Tongue (tissue), 2 donors: Measurements from ENCODE around the gene HS6ST3. TPM values are rescaled to one million over a fixed set of nuclear protein-coding genes. Genes with fewer than 3 reads are reported as not detected.

Experiments
- DNase-seq: peaks from one replicate; pipeline ENCODE4 v3.0.0-alpha.2; 2015
- total RNA-seq: library from RNA; depleted of rRNA; stranded (reverse); fragments of >200 nt; gene quantifications from one replicate; pipeline ENCODE4 v1.2.3, GENCODE V29; 2014

The HS6ST3 gene
- total RNA-seq, 1 donor from 2014 or later: 1.8 TPM

DNA sequence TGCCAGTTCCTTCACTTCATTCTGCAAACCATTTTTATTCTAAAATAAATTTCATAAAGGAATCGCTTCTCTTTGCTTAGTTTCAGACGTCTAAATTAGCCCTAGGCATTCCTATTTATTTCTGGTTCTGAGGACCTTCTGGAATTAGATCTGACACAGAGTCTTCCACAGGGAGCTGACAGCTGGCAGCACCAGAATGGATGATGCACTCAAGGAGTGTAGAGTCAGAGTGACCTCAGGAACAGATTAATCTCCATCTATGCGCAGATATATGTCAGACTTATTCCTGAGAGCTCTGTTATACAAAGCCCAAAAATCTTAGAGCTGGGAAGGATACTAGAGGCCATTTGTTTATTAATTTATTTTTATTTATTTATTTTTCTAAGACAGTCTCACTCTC is 450.8 kb downstream of the HS6ST3 start:
- peak; percentile 51 for DNase-seq

DNA sequence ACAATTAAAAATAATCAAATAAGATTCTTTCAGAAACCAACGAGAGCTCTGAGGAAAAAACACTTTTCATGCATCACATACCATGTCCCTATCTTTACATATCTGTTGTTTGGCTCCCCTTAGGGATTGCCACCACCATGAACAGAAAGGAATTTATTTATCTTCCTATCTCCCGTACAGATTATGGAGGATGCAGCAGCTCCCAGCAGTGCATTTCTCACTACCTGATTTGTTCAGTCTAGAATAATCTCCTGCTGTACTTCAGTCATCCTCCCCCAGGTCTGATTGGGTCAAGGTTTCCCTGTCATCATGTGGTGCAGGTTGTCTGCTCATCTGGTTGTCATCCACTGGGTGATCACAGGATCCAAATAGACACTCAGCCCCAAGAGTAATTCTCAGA is 453.1 kb downstream of the HS6ST3 start:
- no peak for DNase-seq

DNA sequence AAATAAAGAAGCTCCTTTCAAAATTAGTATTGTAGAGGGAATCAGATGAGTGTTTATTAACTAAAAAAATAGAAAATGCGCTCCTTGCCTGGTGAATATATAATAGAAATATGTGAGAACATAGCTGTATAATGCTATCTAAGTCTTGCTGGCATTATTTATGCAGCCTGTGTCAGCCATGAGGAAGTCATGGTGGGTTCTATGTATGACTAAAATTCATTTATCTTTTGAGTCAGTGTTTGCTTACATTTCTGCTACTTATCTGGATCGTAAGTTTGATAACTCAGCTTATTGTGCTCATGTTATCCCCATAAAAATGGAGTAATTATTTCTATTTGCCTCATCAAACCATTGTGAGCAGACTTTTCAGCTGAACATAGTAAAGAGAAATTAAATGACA is 455.1 kb downstream of the HS6ST3 start:
- no peak for DNase-seq

DNA sequence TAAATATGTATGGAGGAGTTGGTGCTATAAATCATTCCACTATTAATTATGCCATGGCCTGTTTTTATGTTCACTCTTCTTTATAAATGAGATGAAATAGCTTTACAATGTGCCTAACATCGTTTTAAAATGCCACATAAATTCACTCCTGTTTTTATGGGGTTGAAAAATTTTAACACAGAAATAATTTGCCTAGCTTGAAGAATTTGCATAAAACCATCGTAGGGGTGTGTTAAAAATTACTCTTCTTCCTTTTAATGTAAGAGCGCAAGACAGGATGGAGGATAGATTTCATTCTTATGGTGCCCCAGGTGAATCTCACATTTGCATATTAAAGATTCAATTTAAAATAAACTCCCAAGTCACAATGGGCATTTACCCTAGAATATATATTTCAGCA is 456.6 kb downstream of the HS6ST3 start:
- no peak for DNase-seq

DNA sequence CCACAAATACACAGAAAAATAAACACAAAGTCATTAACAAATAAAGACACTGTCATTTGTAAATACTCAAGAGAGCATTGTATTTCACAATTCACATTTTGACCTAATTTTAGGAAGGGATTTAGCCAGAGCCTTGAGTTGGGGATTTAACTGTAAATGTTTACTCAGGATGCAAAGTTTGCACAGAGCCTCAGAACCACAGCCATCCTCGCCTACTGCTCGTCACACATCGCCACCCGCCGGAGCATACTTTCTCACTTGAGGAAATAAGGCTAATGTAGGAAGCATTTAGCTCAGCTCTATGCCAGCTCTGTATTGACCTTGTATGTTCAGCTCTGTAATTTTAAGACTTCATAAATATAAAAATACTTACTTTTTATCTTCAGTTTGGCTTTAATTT is 461.6 kb downstream of the HS6ST3 start:
- DNase-seq: peak; percentile 19

DNA sequence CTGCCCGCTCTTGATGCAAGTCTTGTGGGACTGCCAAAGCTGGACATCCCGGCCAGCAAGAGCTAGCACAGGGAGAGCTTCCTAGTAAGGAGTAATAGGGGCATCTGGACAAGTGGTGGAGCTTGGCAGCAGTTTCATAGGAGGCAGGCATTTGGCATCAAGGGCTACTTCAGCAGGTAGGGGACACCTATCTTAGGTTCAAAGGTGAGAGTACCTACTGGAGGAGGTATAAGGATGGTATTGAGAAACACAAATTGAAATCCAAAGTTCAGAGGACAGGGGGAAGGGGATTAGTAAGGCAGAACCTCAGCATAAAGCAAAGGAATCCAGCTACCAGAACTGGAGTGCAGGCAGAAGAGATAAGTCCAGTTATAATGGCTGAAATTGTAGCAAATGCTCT is 462.7 kb downstream of the HS6ST3 start:
- no peak for DNase-seq

DNA sequence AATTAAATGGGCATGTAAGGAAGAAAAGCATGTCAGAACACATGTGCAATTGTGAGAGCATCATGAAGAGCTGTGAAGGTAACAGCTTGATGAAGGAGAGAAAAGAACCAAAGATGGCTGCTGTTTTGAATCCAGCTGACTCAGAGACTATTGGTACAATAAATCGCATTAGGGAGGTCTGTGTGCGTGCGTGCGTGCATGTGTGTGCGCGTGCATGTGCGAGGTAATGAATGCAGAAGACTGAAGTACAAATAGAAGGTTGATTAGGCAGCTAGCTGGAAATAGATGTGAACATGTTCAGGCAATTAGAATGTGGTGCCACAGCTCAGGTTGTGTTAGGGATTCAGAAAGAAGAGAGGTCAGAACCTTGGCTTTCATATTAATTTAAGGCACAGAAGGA is 463.9 kb downstream of the HS6ST3 start:
- no peak for DNase-seq

DNA sequence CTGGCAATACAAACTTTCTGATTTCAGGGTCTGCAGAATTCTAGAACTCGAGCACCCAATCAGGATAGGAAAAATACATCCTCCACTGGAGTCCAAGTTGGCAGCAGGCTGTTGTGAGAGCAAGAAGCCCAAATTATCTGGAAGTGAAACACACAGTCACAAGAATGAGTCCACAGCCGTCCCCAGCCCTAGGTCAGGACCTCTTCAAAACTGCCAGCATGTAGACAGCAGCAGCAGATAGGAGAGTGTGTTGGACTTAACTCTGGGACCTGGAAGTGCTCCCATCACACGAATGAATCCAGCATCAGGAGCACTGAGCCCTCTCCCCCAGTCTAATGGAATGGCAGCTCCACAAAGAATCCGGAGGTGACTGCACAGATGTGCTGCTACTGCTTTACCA is 483.7 kb downstream of the HS6ST3 start:
- DNase-seq: no peak

DNA sequence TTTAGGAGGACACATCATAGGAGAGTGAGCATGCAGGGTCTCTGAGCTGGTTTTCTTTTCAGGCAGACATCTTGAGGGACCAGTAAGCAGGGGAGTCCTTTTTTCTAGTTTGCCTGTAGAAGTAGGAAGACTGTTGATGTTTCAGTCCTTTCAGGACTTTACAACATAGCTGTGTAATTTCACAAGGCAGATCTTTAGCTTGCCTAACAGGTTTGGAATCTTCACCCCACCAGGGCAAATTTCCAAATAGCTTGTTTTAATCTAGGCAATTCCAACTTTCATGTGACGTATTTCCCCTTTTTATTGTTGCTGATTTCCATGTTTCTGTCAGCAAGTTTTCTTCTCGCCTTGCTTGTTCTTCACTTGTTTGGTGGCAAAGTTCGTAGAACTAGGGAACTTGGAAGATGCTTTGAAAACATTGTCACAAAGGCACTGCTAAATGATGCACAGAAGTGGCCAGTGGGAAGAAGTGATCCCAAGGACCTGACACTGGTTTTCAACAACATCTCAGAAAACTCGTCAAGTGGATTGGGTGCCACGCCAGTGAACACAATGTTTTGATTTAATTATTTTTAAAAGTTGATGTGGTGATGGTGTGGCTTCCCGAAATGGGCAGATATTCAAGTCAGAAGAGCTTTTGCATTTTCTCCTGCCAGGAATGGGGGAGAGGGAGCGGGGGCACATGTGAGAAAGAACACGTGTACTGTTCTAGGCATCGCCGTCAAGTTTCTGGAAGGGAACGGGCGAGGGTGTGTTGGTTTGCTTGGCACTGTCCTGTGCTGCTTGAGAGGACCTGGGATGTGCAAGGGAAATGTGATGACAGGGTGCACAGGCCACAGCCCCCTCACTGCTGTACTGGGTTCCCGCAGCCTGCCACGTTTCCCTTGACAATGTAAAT is 485.8 kb downstream of the HS6ST3 start:
- no peak for DNase-seq

DNA sequence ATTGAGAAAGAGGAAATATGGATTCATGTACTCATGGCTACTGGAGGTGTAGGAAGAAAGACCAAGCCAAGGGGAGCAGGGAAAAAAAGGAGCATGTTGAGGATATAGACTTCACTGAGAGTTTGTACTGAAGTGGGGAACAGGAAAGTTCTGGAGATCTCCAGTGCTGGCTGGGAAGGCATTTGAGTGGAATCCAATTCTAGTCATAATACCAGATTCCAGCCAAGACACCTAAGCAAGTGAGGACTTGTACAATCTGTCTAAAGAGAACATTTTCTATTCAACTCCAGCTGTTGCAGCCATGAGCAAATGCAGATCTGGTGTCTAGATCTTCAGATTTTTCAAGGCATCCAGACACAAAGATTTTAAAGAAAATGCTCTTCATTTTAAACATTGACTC is 491.8 kb downstream of the HS6ST3 start:
- DNase-seq: no peak

DNA sequence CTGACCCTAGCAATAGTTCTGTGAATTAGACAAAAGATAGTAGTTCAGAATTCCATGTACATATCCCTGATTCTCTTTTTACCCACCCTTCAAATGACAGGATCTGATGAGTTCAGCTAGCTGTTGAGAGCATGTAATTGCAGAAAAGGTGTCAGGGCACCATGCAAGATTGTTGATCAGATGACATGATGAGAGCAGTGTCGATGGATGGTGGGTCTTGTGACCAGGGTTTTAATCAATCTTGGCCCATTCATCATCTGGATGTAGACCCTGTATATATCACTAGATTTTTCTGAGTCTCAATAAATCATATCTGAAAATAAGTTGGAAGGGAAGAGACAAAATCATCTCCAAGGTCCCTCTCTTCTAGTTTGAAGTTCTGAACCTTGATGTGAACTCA is 525.3 kb downstream of the HS6ST3 start:
- no peak for DNase-seq

DNA sequence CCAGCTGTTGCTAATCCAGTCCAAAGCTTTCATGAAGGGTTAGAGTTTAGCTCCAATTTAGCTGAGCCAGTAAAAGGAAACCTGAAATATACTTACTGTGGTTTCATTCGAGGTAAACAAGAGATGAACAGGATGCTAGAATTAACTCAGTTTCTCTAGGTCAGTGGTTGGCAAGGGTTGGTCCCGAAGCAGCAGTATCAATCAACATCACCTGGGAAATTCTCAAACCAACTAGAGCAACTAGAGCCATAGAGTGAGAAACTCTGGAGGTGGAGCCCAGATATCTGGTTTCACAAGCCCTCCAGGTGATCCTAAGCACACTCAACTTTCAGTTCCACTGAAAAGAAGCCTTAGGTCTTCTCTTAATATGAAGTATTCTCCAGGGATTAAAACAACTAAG is 527.6 kb downstream of the HS6ST3 start:
- no peak for DNase-seq

DNA sequence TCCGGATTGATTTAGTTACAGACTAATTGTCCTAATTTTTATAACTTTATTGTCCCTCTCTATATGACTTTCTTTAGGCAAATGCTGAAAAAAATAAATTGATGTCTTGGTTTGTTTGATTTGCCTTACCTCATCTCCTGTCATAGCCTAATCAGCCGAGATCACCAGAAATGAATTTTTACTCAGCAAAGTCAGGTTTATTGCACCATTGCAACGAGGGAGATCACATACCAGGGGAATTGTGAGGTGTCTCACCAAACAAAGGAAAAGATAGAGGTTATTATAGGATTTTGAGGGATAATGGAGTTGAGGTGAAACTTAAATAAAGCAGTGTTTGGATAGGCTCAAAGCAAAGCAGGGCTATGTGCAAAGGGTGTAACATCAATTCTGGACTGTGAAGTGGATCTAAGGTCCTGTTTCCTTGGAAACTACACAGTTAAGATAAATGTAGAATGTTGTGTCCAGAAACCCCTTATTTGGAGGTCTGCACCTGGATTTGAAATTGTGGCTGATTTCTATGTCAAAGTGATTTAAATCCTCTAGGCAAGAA is 531.8 kb downstream of the HS6ST3 start:
- no peak for DNase-seq

DNA sequence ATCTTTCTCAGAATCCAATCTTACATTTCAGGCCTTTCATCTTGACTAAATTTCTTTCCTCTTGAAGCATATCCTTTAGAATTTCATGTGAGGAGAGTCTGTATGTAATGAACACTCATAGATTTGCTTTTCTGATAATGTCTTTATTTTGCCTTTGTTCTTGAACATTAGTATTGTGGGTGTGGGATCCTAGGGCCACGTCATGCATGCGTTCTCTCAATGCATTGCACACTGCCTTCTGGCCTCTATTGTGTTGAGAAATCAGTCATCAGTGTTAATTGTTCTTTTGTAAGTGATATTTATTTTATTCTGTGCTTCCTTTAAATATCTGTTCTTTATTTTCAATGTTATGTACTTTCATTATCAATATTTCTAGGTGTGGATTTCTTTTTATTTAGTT is 539.4 kb downstream of the HS6ST3 start:
- DNase-seq: no peak

DNA sequence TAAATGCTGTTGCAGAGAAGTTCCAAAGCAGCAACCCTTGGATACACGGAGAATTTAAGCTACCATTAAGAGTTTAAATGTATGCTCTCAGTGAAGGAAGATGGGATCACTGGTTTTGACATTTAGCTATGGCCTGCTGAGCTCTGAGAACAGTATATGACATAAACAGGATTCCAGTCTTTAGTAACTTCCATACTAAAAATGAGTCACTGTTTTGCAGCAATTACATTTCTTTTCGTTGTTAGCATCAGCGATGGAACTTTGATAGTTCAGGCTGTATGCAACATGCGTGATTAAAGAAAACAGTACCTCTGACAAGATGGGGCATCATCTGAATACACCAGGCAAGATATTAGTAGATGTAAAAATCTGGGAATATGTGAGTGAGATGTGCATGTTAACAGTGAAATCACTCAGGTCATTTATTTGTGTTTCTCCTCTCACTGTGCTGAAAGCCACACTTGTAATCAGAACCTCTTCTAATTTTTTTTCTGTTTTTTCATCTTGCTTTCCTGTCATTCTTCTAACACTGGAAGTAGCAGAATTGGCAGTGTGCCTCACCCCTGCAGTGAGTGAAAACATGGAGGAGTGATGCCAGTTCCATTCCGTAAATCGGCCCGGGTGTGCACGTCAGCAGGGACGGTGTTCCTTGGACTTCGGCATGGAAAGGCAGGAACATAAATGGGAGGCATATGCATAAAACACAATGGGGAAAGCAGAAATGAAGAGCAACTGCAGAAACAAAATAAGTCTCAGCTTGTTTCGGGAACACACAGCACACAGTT is 542.8 kb downstream of the HS6ST3 start:
- no peak for DNase-seq

DNA sequence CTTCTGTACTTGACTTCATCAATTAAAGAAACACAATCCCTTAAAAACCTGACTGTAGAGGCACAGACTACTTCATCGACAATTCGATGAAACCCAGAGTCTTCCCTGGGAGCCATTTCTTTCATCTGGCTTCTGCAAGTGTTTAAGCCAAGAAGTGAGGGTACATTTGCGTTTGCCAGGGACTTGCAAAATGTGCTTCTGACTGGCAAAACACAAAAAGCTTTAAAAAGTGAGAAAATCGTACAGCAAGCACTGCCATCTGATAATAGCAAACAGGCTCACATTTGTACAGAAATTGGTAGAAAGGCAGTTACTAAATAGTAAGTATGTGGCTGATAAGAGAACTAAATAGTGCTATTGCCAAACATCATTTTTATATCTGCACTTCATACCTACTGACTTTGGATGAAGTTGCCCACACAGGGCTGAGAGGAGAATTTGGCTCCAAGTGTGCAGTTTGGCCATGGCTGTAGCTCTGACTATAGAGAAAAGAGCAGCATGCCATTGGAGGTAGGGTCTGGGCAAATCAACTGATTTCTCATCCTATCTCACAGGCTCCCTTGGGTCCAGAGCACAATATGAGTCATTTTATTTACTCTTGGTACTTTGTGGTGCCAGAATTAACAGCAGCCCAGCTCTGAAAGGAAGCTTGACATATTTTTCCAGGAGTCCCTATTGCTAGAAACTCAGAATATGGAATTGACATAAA is 546.2 kb downstream of the HS6ST3 start:
- no peak for DNase-seq

DNA sequence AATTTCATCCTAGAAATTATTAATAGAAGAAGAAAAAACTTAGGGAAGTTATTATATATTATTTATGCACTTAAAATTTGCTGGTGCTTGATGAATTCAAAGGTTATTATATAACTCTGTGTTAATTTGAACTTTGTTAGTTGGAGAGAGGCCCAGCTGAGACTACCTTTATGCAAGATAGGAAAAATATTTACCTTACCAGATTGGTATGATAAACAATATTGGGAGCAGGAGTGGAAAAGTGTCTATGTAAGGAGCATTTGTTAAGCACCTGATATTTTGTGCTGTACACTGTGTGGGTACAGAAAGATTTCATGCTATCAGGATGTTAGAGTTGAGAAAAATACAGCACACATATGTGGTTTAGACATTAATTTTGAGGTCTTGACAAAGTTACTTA is 547.1 kb downstream of the HS6ST3 start:
- no peak for DNase-seq

DNA sequence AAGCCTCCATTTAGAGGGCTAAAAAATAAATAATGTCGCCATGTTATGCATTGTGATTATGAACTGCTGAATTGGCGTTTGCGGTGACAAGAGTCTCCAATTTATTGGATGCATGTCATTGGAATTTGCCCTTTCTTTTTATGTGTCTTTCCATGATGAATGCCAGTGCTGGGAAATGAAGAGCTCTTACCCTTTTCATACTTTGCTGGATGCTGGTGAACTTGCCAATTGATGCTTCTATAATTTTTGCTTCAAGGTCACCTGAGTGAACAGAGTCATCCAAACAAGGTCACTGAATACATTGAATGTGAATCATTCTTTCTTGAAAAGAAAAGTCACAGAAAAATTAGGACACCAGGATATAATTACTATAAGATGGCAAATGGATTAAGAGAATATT is 556.2 kb downstream of the HS6ST3 start:
- no peak for DNase-seq

DNA sequence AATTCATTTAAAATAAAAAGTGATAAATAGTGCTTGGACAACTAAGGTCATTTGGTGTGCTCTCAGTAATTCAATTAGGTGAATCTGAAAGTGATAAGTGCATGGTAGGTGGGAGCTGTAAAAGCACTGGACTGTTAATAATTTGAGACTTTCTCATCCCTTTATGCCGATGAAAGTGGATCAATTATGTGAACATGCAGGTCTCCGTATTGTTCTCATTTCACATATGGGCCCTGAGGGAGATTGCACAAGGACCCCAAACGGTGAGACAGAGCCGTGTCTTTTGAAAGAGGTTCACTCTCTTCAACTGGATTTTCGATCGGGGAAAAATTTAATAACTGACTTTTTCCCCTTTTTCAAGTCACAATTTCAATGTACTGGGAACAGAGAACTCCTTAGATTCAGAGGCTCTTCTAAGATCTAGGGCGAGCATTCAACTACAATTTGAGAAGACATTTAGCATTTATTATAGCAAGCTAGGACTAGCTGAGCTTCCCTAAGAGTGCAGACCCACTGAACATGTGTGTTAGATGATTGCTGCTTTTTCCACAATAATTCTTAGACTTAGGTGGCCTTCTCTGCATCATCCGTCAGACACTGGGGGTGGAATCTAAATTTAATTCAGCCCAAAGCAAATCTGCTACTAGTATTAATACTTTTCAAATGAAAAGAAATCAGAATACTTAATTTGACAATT is 556.8 kb downstream of the HS6ST3 start:
- DNase-seq: no peak

DNA sequence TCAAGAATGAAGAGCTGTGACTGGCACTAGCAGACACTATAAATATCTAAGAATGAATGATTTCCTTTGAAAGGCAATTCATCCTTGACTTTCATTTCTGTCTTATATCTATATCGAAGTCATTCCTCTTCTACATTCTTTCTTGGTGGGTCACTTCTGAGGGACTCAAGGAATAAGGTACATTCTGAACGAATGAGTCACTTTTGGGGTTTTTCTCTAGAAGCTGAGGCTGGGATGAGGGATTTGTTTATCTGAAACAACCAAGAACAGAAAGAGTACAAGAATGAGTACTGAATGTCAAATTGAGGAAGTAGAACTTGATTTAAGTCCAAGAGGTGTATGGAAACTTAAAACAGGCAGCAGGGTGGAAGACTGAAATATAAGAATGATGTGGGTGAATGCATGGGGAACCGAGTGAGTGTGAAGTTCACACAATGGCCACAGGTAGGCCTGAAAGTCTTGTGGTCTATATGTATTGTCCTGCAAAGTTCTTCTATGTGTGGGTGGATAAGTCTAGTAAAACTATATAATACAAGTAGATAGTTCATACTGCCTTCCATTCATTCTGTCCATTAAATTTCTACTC is 560.5 kb downstream of the HS6ST3 start:
- no peak for DNase-seq

DNA sequence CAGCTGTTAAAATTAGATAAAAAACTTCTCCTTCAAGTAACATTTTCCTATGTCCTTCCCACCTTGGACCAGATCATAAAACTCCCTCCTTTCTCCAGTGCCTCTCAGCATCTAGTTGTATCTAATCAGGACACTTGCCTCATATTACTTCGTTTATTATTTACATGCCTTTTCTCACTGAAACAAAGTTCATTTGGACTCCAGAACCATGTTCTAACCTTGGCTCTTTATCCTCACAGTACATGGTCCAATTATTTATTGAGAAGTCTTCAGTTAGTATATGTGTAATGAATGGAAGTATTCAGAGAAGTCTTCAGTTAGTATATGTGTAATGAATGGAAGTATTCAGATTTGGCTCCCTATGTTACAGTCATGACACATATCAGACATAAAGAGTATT is 561.7 kb downstream of the HS6ST3 start:
- no peak for DNase-seq

DNA sequence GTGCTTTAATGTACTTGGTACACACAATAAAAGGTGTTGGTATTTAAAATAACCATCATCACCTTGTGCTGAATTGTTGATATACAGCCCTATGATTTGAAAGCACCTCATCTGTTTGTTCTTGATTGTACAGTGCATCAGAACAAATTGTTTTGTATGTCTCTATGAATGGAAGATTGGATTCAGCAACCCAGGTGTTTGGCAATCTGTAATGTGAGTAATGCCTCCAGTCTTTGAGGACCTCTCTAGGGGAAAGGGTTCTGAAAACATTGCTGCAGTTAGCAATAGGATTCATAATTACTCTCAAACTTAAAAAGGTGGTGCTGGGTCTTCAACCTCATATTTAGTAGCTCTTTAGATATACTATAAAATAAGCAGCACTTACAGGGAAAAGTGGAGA is 562.6 kb downstream of the HS6ST3 start:
- no peak for DNase-seq
